Small intestine (tissue), 16 donors: ENCODE measurements around the gene CCDC18. TPM values are rescaled to one million over a fixed set of nuclear protein-coding genes. Genes with fewer than 3 reads are reported as not detected.

Experiments used
- DNase-seq, 2 donors: peaks; one replicate each; pipeline versions ENCODE4 v3.0.0 to v3.0.0-alpha.2; 2013
- FAIRE-seq: peaks from 2 replicates; lab custom pipeline; 2012; peaks lifted over from hg19 to GRCh38; lab: Jason Lieb, UNC
- H3K27ac ChIP-seq, 3 donors: one replicate each; pipeline ENCODE4 v1.5.1; 2013; ENCODE audit warnings: low read length in 2 of 3, mild to moderate bottlenecking in 2 of 3, control low read depth in 1 of 3, inconsistent platforms in 1 of 3, low read depth in 1 of 3, moderate library complexity in 1 of 3
- H3K27me3 ChIP-seq, 3 donors: one replicate each; pipeline ENCODE4 v1.6.1; 2013; ENCODE audit warnings: low read length in 3 of 3, inconsistent platforms in 1 of 3; ENCODE audit not compliant: control insufficient read depth in 3 of 3, insufficient read depth in 3 of 3
- H3K36me3 ChIP-seq, 3 donors: one replicate each; pipeline ENCODE4 v1.6.1; 2013; ENCODE audit warnings: low read length in 3 of 3, inconsistent platforms in 1 of 3, low read depth in 1 of 3, mild to moderate bottlenecking in 1 of 3, moderate library complexity in 1 of 3; ENCODE audit not compliant: control insufficient read depth in 3 of 3, insufficient read depth in 2 of 3
- H3K4me1 ChIP-seq, 3 donors: one replicate each; pipeline ENCODE4 v1.6.1; 2013; ENCODE audit warnings: low read length in 2 of 3, inconsistent platforms in 1 of 3, low read depth in 1 of 3, mild to moderate bottlenecking in 1 of 3, moderate library complexity in 1 of 3; ENCODE audit not compliant: control insufficient read depth in 3 of 3, insufficient read depth in 2 of 3
- H3K4me3 ChIP-seq, 3 donors: one replicate each; pipeline ENCODE4 v1.5.1; 2013; ENCODE audit warnings: low read length in 3 of 3, control low read depth in 1 of 3, inconsistent platforms in 1 of 3, low read depth in 1 of 3, mild to moderate bottlenecking in 1 of 3, moderate library complexity in 1 of 3
- H3K9me3 ChIP-seq, 2 donors: one replicate each; pipeline ENCODE4 v1.6.1; 2013; ENCODE audit warnings: low read depth in 1 of 2, low read length in 1 of 2; ENCODE audit not compliant: control insufficient read depth in 2 of 2, insufficient read depth in 1 of 2
- WGBS, 3 donors: extraction: QIAGEN DNeasy Blood & Tissue Kit; methylation state at CpG; one replicate each; pipeline ENCODE4 v1.1.7; 2013; 5-methylcytosine and 5-hydroxymethylcytosine counted together
- long read RNA-seq, 10 donors: transcript quantifications; one replicate each; lab custom pipeline, GENCODE V29; 2026
- polyA plus RNA-seq, 4 donors: library from polyadenylated mRNA; stranded (reverse) in 3 of 4; unstranded in 1 of 4; fragments of 200-250 nt in 3 of 4; fragments of 120-200 nt in 1 of 4; gene quantifications; one replicate each; pipeline versions ENCODE4 v1.2.1 to v1.2.3, GENCODE V29; 2013
- donor health status: healthy with polysubstance abuse.
- donor health status: control.
- donor health status: control.
- donor health status: Bipolar disorder and iron deficiency.
- donor health status: healthy.

CCDC18 gene, protein sequence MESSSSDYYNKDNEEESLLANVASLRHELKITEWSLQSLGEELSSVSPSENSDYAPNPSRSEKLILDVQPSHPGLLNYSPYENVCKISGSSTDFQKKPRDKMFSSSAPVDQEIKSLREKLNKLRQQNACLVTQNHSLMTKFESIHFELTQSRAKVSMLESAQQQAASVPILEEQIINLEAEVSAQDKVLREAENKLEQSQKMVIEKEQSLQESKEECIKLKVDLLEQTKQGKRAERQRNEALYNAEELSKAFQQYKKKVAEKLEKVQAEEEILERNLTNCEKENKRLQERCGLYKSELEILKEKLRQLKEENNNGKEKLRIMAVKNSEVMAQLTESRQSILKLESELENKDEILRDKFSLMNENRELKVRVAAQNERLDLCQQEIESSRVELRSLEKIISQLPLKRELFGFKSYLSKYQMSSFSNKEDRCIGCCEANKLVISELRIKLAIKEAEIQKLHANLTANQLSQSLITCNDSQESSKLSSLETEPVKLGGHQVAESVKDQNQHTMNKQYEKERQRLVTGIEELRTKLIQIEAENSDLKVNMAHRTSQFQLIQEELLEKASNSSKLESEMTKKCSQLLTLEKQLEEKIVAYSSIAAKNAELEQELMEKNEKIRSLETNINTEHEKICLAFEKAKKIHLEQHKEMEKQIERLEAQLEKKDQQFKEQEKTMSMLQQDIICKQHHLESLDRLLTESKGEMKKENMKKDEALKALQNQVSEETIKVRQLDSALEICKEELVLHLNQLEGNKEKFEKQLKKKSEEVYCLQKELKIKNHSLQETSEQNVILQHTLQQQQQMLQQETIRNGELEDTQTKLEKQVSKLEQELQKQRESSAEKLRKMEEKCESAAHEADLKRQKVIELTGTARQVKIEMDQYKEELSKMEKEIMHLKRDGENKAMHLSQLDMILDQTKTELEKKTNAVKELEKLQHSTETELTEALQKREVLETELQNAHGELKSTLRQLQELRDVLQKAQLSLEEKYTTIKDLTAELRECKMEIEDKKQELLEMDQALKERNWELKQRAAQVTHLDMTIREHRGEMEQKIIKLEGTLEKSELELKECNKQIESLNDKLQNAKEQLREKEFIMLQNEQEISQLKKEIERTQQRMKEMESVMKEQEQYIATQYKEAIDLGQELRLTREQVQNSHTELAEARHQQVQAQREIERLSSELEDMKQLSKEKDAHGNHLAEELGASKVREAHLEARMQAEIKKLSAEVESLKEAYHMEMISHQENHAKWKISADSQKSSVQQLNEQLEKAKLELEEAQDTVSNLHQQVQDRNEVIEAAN (N-terminal part only)
- polyA plus RNA-seq = 1 to 10 TPM; 1.4 to 6.4 (median 4.3) TPM
- long read RNA-seq, donor 1 = 0 reads
- long read RNA-seq, donor 2 = 0 reads
- long read RNA-seq, donor 3, partial matches to known transcripts = 33 of 35 reads
- long read RNA-seq, donor 3, other reads (novel, unspliced or antisense) = 0 of 35 reads
- long read RNA-seq, donor 4 = 0 reads
- long read RNA-seq, donor 5 = 0 reads
- long read RNA-seq, donor 6 = 0 reads
- long read RNA-seq, donor 7 = 0 reads
- long read RNA-seq, donor 8 = 0 reads
- long read RNA-seq, donor 9, partial matches to known transcripts = 9 of 9 reads
- long read RNA-seq, donor 9, other reads (novel, unspliced or antisense) = 0 of 9 reads
- long read RNA-seq, donor 10 = 0 reads

DNA sequence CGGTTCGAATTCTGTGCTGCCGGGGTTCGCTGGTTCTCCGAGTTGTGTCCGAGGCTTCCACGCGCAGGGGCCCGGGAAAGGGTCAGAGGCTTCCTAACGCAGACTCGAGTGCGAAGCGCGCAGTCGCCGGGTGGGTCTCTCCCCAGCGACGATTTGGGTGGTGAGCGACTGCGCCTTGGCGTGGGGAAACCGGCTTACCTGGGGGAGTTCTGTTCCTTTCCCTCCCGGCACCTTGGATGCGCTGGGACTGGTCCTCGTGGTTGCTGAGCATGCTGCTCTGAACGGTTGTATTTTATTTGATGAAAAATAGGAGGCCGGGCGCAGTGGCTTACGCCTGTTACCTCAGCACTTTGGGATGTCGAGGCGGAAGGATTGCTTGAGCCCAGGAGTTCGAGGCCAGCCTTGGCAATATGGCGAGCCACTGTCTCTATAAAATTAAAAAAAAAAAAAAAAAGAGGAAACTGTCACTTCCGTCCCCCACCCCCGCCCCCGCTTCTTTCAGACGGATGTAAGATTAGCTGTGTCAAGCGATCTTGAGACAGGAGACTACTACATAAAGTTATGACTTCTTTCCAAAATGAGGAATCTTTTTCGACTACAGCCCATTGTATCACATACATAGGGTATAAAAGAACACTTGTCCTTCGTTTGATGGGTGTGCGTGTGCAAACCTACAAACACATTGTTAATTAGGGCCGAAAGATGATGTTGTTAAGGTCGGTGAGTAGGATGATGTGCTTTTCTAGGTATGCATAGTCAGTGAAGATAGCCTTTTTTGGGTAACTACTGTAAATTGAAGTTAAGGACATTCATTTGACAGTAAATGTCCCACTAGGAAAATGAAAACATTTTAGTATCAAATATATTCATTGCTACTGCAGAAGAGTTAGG is at the start of gene CCDC18:
TSS of gene CCDC18 (plus strand) at position 2 of the 891 bp plus-strand sequence. CDS start 2,638 bp downstream, outside the sequence.
- Histone ChIP-seq H3K4me1 (peaks cover 0 to 6% (median 4%) of the 10 kb centered on the region in 3 donors), H3K36me3 (peaks cover 0 to 7% (median 0%) of the 10 kb centered on the region in 3 donors), H3K9me3 (no peaks in the 10 kb centered on the region), H3K4me3 (peak within 1 kb of the TSS; percentile 48 to 86 (median 68)), H3K27me3 (no peaks in the 10 kb centered on the region), H3K27ac (peak within 1 kb of the TSS; percentile 95 to 97 (median 97))
- WGBS, 3 donors = 1 to 2% (median 1%) methylated on average over 42 to 43 of the region's 43 CpGs
- FAIRE-seq (no peak), DNase-seq (peak in 1 of 2 donors; percentile 46)

DNA sequence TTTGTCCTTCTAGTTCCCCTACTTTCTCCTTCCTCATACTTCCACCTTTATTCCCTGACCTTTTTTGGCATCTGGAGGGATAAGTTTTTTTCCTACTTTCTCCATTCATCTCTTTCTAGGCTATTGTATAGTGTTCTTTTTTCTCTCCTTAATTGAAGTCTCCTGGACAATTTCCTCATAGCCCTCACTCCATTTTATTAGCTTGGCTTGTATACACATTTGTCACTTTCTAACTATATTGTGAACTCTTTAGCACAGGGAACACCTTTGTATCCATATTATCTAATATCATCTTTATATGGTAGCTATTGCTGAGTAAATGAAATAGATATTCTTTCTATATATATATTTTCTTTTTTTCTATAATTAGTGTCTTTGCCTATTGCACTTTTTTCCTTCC is 47.9 kb upstream of the CCDC18 start:
- no peaks in the 10 kb centered on the region for H3K9me3 ChIP-seq
- DNase-seq (no peak), FAIRE-seq (no peak)
- no peak overlapping the region for H3K27ac ChIP-seq
- no peaks in the 10 kb centered on the region for H3K4me1 ChIP-seq
- H3K36me3 ChIP-seq = peaks cover 0 to 26% (median 2%) of the 10 kb centered on the region in 3 donors
- no peak overlapping the region for H3K4me3 ChIP-seq
- H3K27me3 ChIP-seq = no peaks in the 10 kb centered on the region

DNA sequence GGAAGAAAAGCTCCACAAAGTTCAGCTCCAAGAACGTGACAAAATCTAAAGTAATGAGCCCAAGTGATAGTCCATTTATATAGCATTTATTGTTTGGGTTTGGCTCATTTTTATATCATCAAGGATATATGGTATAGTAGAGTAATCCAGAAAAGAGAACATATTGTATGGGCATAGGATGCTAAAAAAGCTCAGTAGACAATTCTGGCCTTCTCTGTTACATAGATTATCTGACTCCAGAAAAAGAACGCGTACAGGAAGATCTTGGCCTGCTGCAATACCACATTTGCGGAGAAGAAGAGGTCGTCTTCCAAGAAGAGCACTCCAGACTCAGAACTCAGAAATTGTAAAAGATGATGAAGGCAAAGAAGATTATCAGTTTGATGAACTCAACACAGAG is 44.1 kb upstream of the CCDC18 start:
- Histone ChIP-seq H3K4me1 (no peaks in the 10 kb centered on the region), H3K36me3 (peaks cover 2 to 21% (median 2%) of the 10 kb centered on the region in 3 donors), H3K4me3 (no peak overlapping the region), H3K9me3 (no peaks in the 10 kb centered on the region), H3K27me3 (no peaks in the 10 kb centered on the region), H3K27ac (no peak overlapping the region)
- WGBS, 3 donors = 94 to 95% (median 94%) methylated on average over 5 of the region's 5 CpGs
- no peak for FAIRE-seq
- no peak for DNase-seq

DNA sequence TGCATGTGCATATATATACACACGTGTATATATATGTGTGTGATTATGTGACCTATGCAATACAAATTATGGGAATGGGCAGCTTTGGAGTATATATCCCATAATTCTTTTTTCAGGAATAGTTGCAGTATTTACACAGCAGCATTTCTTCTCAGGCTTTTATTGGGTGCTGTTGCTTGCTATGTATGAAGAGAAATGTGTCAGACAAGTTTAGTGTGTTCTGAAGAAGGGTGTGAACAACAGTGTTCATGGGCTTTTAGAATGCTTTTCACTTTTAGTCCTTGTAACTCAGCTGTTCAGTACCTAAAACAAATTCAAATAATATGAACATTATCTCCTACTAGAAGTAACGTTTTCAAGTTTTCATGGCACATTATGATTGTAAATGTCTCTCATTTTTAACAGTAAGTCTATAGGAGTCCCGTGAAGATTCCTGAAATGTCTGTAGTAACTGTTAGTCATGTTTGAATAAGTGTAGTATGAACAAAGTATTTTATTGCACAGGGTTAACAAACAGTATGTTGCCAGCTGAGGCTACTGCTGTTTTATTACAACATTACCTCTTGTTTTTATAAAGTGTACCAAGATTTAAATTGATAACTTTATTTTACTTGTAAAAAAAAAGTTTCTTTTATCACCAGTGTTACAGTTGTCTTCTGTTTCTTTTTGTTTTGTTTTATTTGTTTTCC is 42.8 kb upstream of the CCDC18 start:
- DNase-seq (no peak), FAIRE-seq (no peak)
- no peaks in the 10 kb centered on the region for H3K9me3 ChIP-seq
- 53 to 55% (median 54%) methylated on average over 3 of the region's 3 CpGs for WGBS, 3 donors
- H3K4me3 ChIP-seq = no peak overlapping the region
- no peaks in the 10 kb centered on the region for H3K27me3 ChIP-seq
- H3K4me1 ChIP-seq = no peaks in the 10 kb centered on the region
- no peak overlapping the region for H3K27ac ChIP-seq
- H3K36me3 ChIP-seq = peaks cover 2 to 21% (median 2%) of the 10 kb centered on the region in 3 donors

DNA sequence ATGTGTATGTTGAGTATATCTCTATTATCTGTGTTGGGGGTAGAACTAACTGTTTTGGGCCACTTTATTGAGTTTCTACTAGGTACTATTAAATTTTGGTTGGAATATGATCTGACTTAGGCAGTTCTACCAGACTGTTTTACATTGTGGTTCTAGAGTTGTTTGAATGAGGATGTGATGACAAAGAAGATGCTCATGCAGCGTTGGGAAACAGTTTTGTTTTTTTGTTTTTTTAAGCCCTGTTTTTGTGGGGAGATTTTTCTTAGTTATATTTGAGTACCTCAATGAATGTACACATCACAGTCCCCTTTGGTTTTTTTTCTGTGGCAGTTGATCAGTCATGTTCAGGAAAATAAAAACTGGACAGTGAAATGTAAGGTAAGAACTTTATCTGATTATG is 40.4 kb upstream of the CCDC18 start:
- H3K27ac ChIP-seq = no peak overlapping the region
- H3K9me3 ChIP-seq = no peaks in the 10 kb centered on the region
- DNase-seq (no peak), FAIRE-seq (no peak)
- H3K4me3 ChIP-seq = no peak overlapping the region
- H3K27me3 ChIP-seq = no peaks in the 10 kb centered on the region
- 78 to 84% (median 82%) methylated on average over 1 of the region's 1 CpG for WGBS, 3 donors
- H3K4me1 ChIP-seq = no peaks in the 10 kb centered on the region
- peaks cover 2 to 13% (median 2%) of the 10 kb centered on the region in 3 donors for H3K36me3 ChIP-seq

DNA sequence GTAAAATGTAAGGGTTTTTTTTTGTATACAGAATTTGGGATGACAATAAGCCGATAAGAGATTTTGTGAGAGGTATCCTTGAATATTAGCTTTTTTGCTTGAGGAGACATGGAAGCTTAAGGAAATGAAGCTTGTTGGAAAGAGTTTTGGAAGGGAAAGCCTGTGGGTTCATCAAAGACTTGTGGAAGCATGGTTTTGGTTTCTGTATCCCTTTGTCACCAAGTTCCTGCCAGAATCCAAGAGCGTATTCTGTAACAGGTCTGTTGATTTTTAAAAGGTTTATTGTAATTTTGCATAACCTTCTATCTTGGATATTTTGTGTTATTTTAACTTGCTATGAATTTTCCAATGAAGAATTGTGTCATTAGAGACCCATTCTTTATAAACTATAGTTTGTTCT is 38.4 kb upstream of the CCDC18 start:
- Histone ChIP-seq H3K36me3 (peaks cover 0 to 4% (median 2%) of the 10 kb centered on the region in 3 donors), H3K27ac (no peak overlapping the region), H3K4me1 (no peaks in the 10 kb centered on the region), H3K9me3 (no peaks in the 10 kb centered on the region), H3K27me3 (no peaks in the 10 kb centered on the region), H3K4me3 (no peak overlapping the region)
- DNase-seq = no peak
- 91 to 99% (median 96%) methylated on average over 2 of the region's 2 CpGs for WGBS, 3 donors
- FAIRE-seq = no peak

DNA sequence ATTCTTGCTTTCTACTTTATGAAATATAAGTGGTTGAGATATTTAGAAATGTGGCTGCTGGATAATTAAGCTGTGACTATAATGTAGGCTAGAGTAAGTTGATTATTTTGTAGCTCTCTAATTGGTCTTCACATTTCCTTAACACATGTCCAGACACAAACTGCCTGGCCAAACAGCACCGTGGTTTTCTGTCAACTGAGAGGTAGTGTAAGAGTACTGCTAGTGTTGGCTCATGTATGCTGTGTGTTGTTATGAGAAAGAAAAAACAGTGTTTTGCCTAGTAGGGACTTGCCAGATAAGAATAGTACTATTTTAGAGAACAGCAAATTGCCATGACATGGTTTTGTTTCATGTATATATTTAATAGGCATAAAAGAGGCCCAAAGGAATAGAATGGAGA is 37.4 kb upstream of the CCDC18 start:
- Histone ChIP-seq H3K4me3 (no peak overlapping the region), H3K4me1 (no peaks in the 10 kb centered on the region), H3K27ac (no peak overlapping the region), H3K9me3 (no peaks in the 10 kb centered on the region), H3K27me3 (no peaks in the 10 kb centered on the region), H3K36me3 (peaks cover 0 to 4% (median 2%) of the 10 kb centered on the region in 3 donors)
- 85 to 89% (median 88%) methylated on average over 1 of the region's 1 CpG for WGBS, 3 donors
- FAIRE-seq = no peak
- no peak for DNase-seq
